GM10248 (cell line): ENCODE data around the gene DRC7.

Experiments used
- CTCF ChIA-PET: fragments of 300-600 bp; sonication (Branson Sonifier 250); formaldehyde crosslinking; extraction: SDS; loops from one replicate; lab custom pipeline; 2021; ENCODE audit warnings: antibody characterized with exemption; lab: Yijun Ruan, JAX
- POLR2A ChIA-PET: fragments of 350-650 bp; sonication (Branson Sonifier 250); formaldehyde crosslinking; extraction: SDS; loops from one replicate; lab custom pipeline; 2020; ENCODE audit warnings: antibody characterized with exemption; lab: Yijun Ruan, JAX
- DNase-seq: peaks from one replicate; pipeline ENCODE4 v3.0.0; 2012; ENCODE audit errors: extremely low spot score
- CTCF ChIP-seq: IDR thresholded peaks from 2 replicates; pipeline ENCODE4 v1.5.1; 2012; ENCODE audit warnings: mild to moderate bottlenecking, low read depth; ENCODE audit errors: extremely low read depth, missing control alignments, control extremely low read depth

The DRC7 gene

GRCh38 chr16:57648125-57648524 lies 46.5 kb upstream of the DRC7 start:
- POLR2A ChIA-PET = interaction anchor here (0.6 kb wide), 1 partner anchor 369 kb away, joined by 3 read pairs; no protein-coding TSS in a partner anchor
- DNase-seq = no peak
- no peak for TF ChIP-seq CTCF

GRCh38 chr16:57648581-57649442 lies 45.8 kb upstream of the DRC7 start:
- peak; percentile 100 for TF ChIP-seq CTCF
- CTCF ChIA-PET = interaction anchor here (0.6 to 8.5 kb wide), 49 partner anchors 8 to 356 kb away, joined by 3 to 219 read pairs (median 5); partner anchors contain the start of genes ADGRG1, ADGRG3, ADGRG5 and KATNB1
- peak; percentile 92 for DNase-seq
- POLR2A ChIA-PET = no interaction called here

More at GRCh38 chr16:57648125-57648524, 46.5 kb upstream of the DRC7 start:
- CTCF ChIA-PET = interaction anchor here (0.8 to 8.5 kb wide), 36 partner anchors 9 to 357 kb away, joined by 3 to 219 read pairs (median 6); partner anchors contain the start of genes ADGRG1, ADGRG5 and KATNB1

GRCh38 chr16:57649443-57649751 lies 45.2 kb upstream of the DRC7 start:
- ChIA-PET POLR2A (no interaction called here), CTCF (interaction anchor here (0.6 to 8.5 kb wide), 30 partner anchors 9 to 351 kb away, joined by 3 to 219 read pairs (median 5); partner anchors contain the start of genes ADGRG1, ADGRG3, KATNB1 and POLR2C)
- no peak for TF ChIP-seq CTCF

GRCh38 chr16:57649846-57650245 lies 44.8 kb upstream of the DRC7 start:
- ChIA-PET CTCF (interaction anchor here (0.6 to 8.5 kb wide), 27 partner anchors 9 to 351 kb away, joined by 3 to 219 read pairs (median 6); partner anchors contain the start of genes ADGRG1, ADGRG3, KATNB1 and POLR2C), POLR2A (no interaction called here)
- no peak for DNase-seq
- TF ChIP-seq CTCF = no peak

More at GRCh38 chr16:57649443-57649751, 45.2 kb upstream of the DRC7 start:
- DNase-seq = no peak

GRCh38 chr16:57651344-57652333 lies 43.0 kb upstream of the DRC7 start:
- TF ChIP-seq CTCF = no peak
- POLR2A ChIA-PET = interaction anchor here (0.6 kb wide), 1 partner anchor 305 kb away, joined by 7 read pairs; no protein-coding TSS in a partner anchor
- CTCF ChIA-PET = interaction anchor here (0.9 to 8.5 kb wide), 5 partner anchors 21 to 84 kb away, joined by 4 to 116 read pairs (median 7); partner anchors contain the start of gene KATNB1
- no peak for DNase-seq
